ENCODE data around the gene PARN.
"Not testable (repeated sequence)": the region's sequence is repeated elsewhere in the genome, so short reads cannot be mapped to it uniquely, and the experiment has no call there.

- not testable (repeated sequence) for TF ChIP-seq CTCF (IDR thresholded peaks at IDR 0.05; ENCODE audit: poor library complexity, severe bottlenecking); POLR2AphosphoS5 (IDR thresholded peaks at IDR 0.05); TAF1 (IDR thresholded peaks at IDR 0.05; ENCODE audit: low read depth); EZH2 (IDR thresholded peaks at IDR 0.05; ENCODE audit: borderline replicate concordance, insufficient read depth, low read length, poor library complexity, severe bottlenecking); REST (IDR thresholded peaks at IDR 0.05; ENCODE audit: borderline replicate concordance); EP300 (conservative IDR thresholded peaks at IDR 0.05; ENCODE audit: poor library complexity, severe bottlenecking); RAD21 (conservative IDR thresholded peaks at IDR 0.05); MXI1 (conservative IDR thresholded peaks at IDR 0.05; ENCODE audit: poor library complexity, severe bottlenecking); SMC3 (conservative IDR thresholded peaks at IDR 0.05; ENCODE audit: poor library complexity)
Measured at GRCh38 chr16:14402114-14403000, 227.7 kb downstream of the PARN start.

All from neural cell (in vitro differentiated cells).